Ascending aorta (tissue), 2 donors: ENCODE results near the gene THEM4. TPM values are rescaled to one million over a fixed set of nuclear protein-coding genes. Genes with fewer than 3 reads are reported as not detected.

Source experiments
- DNase-seq, 2 donors: peaks; one replicate each; pipeline ENCODE4 v3.0.0-alpha.2; 2019; ENCODE audit warnings: low spot score in 2 of 2
- H3K27ac ChIP-seq, 2 donors: fragments of 200-600 bp; sonication (generic); one replicate each; pipeline ENCODE4 v1.5.1; 2016 to 2017; ENCODE audit warnings: mild to moderate bottlenecking in 1 of 2
- H3K27me3 ChIP-seq: fragments of 200-600 bp; sonication (generic); one replicate; pipeline ENCODE4 v1.5.1; 2017
- H3K36me3 ChIP-seq, 2 donors: fragments of 200-600 bp; sonication (generic); one replicate each; pipeline ENCODE4 v1.5.1; 2016
- H3K4me1 ChIP-seq, 2 donors: fragments of 200-600 bp; sonication (generic); one replicate each; pipeline ENCODE4 v1.5.1; 2016 to 2017; ENCODE audit warnings: mild to moderate bottlenecking in 1 of 2
- H3K4me3 ChIP-seq, 2 donors: fragments of 200-600 bp; sonication (generic); one replicate each; pipeline ENCODE4 v1.5.1; 2016 to 2017; ENCODE audit warnings: mild to moderate bottlenecking in 1 of 2
- H3K9me3 ChIP-seq, 2 donors: fragments of 200-600 bp; sonication (generic); one replicate each; pipeline ENCODE4 v1.5.1; 2016
- CTCF ChIP-seq, 3 experiments: fragments of 200-600 bp in 2 of 3; fragments of 450-650 bp in 1 of 3; sonication (generic) in 2 of 3; IDR thresholded peaks; one replicate each; pipeline ENCODE4 v1.5.1; 2016 to 2019; ENCODE audit warnings: antibody characterized with exemption in 3 of 3, mild to moderate bottlenecking in 1 of 3, moderate library complexity in 1 of 3
- intact Hi-C: fragments of 100-400 bp; cut with DNase I; formaldehyde crosslinking; loops from one replicate; pipeline ENCODE4 v1.15.1; 2023
- total RNA-seq: library from RNA; depleted of rRNA; stranded (reverse); fragments of >200 nt; gene quantifications from one replicate; pipeline ENCODE4 v1.1.0, GENCODE V29; 2016

The THEM4 gene
- total RNA-seq, 1 donor from 2014 or later, result 7.7 TPM

- H3K4me1 ChIP-seq, result no peaks in the 10 kb centered on the region
- H3K27me3 ChIP-seq, result no peaks in the 10 kb centered on the region
- no peak for TF ChIP-seq CTCF (IDR thresholded peaks at IDR 0.05)
- no peak for DNase-seq
- intact Hi-C loops, result no loop called here
- H3K9me3 ChIP-seq, result no peaks in the 10 kb centered on the region
- H3K4me3 ChIP-seq, result no peak overlapping the region
- no peaks in the 10 kb centered on the region for H3K36me3 ChIP-seq
- H3K27ac ChIP-seq, result no peak overlapping the region
Observed at GRCh38 chr1:151825204-151825603, 84.1 kb downstream of the THEM4 start.

Other genes with a start within 250 kb of the THEM4 start
- gene CELF3, start 192.7 kb downstream of the THEM4 start, total RNA-seq, result not detected
- not detected for gene RIIAD1, start 188.0 kb downstream of the THEM4 start, total RNA-seq
- 64.8 TPM for gene MRPL9, start 146.0 kb downstream of the THEM4 start, total RNA-seq
- 1.5 TPM for gene TDRKH, start 119.0 kb downstream of the THEM4 start, total RNA-seq
- not detected for gene LINGO4, start 104.1 kb downstream of the THEM4 start, total RNA-seq
- not detected for gene RORC, start 77.7 kb downstream of the THEM4 start, total RNA-seq
- gene C2CD4D, start 69.7 kb downstream of the THEM4 start, total RNA-seq, result not detected
- gene THEM5, start 55.8 kb downstream of the THEM4 start, total RNA-seq, result not detected
- 25.8 TPM for gene S100A10, start 84.3 kb upstream of the THEM4 start, total RNA-seq
- 442 TPM for gene S100A11, start 127.5 kb upstream of the THEM4 start, total RNA-seq
- not detected for gene TCHHL1, start 179.6 kb upstream of the THEM4 start, total RNA-seq
- gene TCHH, start 205.9 kb upstream of the THEM4 start, total RNA-seq, result not detected
- gene RPTN, start 249.7 kb upstream of the THEM4 start, total RNA-seq, result not detected